ENCODE measurements around the gene GALNT8.

The GALNT8 gene

DNA sequence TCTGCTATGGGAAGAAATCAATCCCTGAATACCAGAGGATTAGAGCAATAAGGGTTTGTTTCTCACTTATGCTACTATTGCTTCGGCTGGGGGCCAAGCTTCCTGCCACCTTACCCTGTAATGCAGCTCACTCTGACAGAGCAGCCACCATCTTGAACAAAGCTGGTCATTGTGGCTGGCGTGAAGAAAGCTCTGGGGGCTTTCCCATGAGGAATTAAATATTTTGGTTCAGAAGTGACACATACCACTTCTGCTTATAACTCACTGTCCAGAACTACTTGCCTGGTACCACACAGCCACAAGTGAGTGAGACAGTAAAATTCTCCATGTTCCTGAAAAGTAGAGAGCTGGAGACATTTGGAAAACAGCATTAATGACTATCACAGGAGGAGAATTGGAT lies 82.6 kb downstream of the GALNT8 start:
- no peak for DNase-seq

DNA sequence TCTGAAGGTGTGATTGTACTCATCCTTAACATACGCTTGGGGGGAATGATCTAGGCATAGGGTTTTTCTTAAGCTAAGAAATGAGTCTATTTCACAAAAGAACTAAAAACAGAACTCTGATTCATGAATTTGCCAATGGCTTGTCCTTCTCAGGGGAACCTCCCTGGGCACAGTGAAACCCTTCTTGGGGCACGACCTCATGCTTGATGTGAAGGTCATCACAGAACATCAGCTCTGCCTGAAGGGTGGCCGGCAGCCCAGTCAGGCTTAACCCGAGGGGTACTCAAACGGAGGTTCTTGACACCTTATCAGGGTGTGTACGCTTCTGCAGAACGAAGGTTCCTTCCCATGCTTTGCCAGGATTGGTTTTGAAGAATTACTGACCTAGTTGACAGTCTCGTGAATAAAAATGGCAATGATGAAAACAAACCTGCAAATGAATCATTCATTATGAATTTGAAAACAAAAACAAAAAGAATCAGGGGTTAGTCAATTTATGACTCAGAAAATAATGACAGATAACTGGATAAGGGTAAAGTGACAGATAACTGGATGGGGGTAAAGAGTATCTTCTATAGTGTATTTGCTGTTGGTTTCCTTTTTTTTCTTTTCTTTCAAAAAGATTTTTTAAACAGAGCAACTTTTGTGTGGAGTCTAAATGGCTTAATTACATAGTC lies 86.4 kb downstream of the GALNT8 start:
- no peak for DNase-seq

- no peak for DNase-seq
Measured at GRCh38 chr12:4807116-4807783, 87.0 kb downstream of the GALNT8 start.

DNA sequence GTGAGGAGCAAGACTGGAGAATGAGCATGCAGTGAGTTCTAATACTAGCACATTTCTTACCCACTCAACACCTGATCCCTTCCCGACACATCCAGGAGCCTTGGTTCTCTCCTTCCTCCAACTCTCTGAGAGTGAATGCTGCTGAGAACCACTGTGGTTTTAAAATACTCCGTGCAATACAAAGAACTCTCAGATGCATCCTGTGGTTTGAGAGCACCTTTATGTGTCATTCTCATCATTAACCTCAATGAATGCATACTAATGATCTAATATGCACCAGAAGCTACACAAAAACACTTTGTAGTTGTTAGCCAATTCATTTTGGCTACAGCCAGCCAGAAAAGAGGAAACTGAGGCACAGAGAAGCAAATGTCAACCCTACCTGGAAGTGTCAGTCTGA lies 87.6 kb downstream of the GALNT8 start:
- DNase-seq: no peak

GRCh38 chr12:4809013-4809448 lies 88.8 kb downstream of the GALNT8 start:
- peak; percentile 90 for DNase-seq

DNA sequence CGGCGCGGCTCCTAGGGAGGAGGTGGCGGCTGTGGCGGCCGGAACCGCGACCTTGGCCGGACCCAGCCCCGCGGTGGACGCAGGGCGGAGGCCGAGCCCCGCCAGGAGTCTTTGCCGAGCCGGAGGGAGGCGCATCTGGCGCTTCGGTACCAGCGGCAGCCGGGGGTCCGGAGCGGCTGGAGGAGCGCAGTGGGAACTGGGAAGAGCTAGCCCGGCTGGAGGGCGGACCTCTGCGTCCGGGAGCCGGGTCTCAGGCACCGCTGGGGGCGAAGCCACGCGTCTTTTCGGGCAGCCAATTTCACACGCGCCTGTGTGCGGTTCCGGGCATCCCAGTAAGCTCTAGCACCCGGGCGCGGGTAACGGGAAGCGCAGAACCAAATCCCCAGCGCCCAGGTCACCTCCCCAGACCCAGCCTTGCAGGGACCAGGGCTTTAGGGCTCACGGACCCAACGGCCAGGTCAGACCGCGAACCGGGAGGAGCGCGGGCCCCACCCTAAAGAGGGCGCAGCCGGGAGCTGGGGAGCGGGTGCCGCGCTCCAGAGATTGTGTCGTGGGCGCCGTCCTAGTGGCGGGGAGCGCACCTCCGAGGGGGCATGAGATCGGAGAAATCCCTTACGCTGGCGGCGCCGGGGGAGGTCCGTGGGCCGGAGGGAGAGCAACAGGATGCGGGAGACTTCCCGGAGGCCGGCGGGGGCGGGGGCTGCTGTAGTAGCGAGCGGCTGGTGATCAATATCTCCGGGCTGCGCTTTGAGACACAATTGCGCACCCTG lies 89.4 kb downstream of the GALNT8 start:
- peak; percentile 48 for DNase-seq

DNA sequence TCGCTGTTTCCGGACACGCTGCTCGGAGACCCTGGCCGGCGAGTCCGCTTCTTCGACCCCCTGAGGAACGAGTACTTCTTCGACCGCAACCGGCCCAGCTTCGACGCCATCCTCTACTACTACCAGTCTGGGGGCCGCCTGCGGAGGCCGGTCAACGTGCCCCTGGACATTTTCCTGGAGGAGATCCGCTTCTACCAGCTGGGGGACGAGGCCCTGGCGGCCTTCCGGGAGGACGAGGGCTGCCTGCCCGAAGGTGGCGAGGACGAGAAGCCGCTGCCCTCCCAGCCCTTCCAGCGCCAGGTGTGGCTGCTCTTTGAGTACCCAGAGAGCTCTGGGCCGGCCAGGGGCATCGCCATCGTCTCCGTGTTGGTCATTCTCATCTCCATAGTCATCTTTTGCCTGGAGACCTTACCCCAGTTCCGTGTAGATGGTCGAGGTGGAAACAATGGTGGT lies 90.0 kb downstream of the GALNT8 start:
- DNase-seq: no peak

GRCh38 chr12:4812624-4813327 lies 92.6 kb downstream of the GALNT8 start:
- no peak for DNase-seq

DNA sequence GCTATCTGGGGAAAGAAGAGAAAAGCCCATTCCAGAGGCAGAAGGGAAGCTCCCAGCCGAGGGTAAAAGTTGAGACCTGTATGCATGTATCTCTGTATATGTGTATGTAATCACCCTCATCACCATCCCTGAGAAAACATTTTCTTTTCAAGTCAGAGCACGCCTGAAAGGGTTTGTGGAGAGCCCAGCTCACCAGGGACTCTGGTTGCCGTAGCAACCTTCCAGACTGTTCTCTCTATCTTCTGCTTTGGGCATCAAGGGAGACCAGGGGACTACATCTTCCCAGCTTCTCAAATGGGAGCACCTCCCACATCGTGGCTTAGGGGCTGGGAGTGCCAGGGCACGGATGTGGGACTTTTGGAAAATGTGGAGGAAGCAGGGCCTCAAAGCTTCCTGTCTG lies 93.5 kb downstream of the GALNT8 start:
- no peak for DNase-seq

DNA sequence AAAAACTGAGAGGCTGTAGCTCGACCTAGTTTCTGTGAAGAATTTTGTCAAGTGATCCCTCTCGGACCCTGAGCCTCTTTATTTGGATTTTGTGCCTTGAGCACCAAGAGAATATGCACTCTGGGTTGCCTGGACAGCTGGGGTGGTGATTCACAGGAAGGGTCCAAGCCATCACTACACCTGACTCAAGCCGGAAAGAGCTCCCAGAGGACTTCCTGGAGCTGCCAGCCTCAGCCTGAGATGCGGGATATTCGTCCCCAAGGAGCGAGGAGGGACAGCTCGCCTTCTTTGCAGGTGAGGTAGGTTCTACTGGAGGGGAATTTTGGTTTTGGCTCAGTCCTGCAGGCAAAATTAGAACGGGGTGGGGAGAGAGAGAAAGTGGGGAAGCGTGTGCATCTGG lies 94.3 kb downstream of the GALNT8 start:
- DNase-seq: no peak

DNA sequence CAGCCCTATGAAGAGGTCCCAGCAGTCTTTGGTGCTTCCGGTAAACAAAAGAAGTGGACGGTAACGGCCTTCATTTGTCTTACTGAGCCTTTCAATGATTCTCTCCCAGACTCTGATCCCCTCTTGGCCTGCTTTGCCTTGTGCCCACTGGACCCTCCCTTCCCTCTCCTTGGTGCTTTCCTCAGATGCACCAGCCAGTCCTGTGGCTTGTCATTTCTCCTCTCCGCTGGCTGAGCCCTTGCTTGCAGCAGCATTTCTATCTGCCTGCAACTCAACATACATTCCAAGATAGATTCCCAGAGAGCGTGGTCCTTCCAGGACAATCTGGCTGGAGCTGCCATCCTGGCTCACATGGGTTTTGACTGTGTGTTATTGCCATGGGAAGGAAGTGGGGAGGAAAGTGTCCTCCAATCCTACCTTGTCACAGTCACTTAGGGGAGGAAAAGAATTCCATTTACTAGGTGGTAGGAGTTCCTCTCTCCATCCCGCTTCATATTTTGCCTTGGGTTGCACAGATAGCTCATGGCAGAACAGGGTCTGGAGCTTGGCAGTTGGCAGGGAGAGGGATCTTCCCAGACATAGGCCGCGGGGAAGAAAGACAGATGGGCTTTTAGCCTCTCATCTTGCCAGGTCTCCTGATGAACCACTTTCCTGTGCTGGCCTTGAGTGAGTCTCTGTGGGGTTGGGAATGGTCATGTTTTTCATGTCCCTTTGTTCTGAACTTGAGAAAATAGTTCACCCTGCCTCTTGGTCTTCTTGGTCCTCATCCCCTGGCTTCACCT lies 96.7 kb downstream of the GALNT8 start:
- no peak for DNase-seq

GRCh38 chr12:4817880-4818279 lies 97.7 kb downstream of the GALNT8 start:
- peak; percentile 35 for DNase-seq

GRCh38 chr12:4819654-4820053 lies 99.5 kb downstream of the GALNT8 start:
- no peak for DNase-seq

DNA sequence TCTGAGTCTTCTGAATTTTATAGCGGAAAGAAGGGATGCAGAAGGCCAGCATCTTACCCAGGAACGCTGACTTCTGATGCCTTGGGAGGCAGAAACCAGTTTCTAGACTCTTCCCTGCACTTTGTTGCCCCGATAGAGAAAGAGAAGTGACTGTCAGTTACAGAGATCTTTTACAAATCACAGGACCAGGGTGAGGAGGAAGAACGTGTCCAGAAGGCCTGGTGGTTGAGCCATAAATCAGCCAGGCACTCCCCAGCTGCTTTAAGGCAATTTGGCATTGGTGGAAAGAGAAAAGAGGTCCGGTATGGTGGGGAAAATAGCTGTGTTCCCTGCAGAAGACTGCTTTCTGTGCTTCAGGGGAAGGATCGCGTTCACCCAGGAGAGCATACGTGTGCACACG lies 100.8 kb downstream of the GALNT8 start:
- DNase-seq: no peak
